Lower leg skin (tissue), 4 donors: Measurements from ENCODE around the gene SIAH3. TPM values are rescaled to one million over a fixed set of nuclear protein-coding genes. Genes with fewer than 3 reads are reported as not detected.
"Not testable (repeated sequence)": the region's sequence is repeated elsewhere in the genome, so short reads cannot be mapped to it uniquely, and the experiment has no call there.

Experiments
- DNase-seq, 2 donors: peaks; one replicate each; pipeline ENCODE4 v3.0.0-alpha.2; 2019; ENCODE audit warnings: low spot score in 2 of 2
- H3K4me3 ChIP-seq: fragments of 200-600 bp; sonication (generic); 2 replicates; pipeline ENCODE4 v1.5.1; 2017; ENCODE audit warnings: mild to moderate bottlenecking, low read depth; ENCODE audit not compliant: poor library complexity, severe bottlenecking
- CTCF ChIP-seq, 3 donors: fragments of 450-650 bp; IDR thresholded peaks; one replicate each; pipeline ENCODE4 v1.5.1; 2016; ENCODE audit warnings: antibody characterized with exemption in 3 of 3, mild to moderate bottlenecking in 3 of 3, moderate library complexity in 2 of 3
- POLR2A ChIP-seq, 2 donors: fragments of 450-650 bp; IDR thresholded peaks; one replicate each; pipeline ENCODE4 v1.6.1; 2016 to 2017; ENCODE audit warnings: antibody characterized with exemption in 2 of 2, mild to moderate bottlenecking in 1 of 2, moderate library complexity in 1 of 2
- WGBS, 2 donors: methylation state at CpG; one replicate each; pipeline ENCODE4 v1.1.5; 2018; 5-methylcytosine and 5-hydroxymethylcytosine counted together
- intact Hi-C: fragments of 100-400 bp; cut with DNase I; formaldehyde crosslinking; loops from one replicate; pipeline ENCODE4 v1.15.0; 2023; ENCODE audit warnings: low total_unique reads
- total RNA-seq, 4 donors: library from RNA; depleted of rRNA; stranded (reverse); fragments of >200 nt; gene quantifications; one replicate each; pipeline ENCODE4 v1.1.0, GENCODE V29; 2016

Gene SIAH3
- total RNA-seq, 4 donors from 2014 or later = 0.02 to 0.21 (median 0.05) TPM

GRCh38 chr13:45768656-45769479 lies 82.7 kb downstream of the SIAH3 start:
- intact Hi-C loops = no loop called here
- H3K4me3 ChIP-seq = no peak overlapping the region
- DNase-seq = no peak
- no peak for TF ChIP-seq POLR2A (IDR thresholded peaks at IDR 0.05)
- no peak for TF ChIP-seq CTCF (IDR thresholded peaks at IDR 0.05)
- WGBS, 2 donors = 50 to 56% methylated on average over 4 of the region's 4 CpGs

- TF ChIP-seq CTCF (IDR thresholded peaks at IDR 0.05) (no peak), POLR2A (IDR thresholded peaks at IDR 0.05) (no peak)
- intact Hi-C loops = no loop called here
- 77 to 83% methylated on average over 4 of the region's 4 CpGs for WGBS, 2 donors
- no peak overlapping the region for H3K4me3 ChIP-seq
- DNase-seq = no peak
Observed at GRCh38 chr13:45765464-45765863, 86.1 kb downstream of the SIAH3 start.

- no peak for DNase-seq
- intact Hi-C loops = no loop called here
- H3K4me3 ChIP-seq = no peak overlapping the region
- no peak for TF ChIP-seq POLR2A (IDR thresholded peaks at IDR 0.05)
- no peak for TF ChIP-seq CTCF (IDR thresholded peaks at IDR 0.05)
- 79 to 85% methylated on average over 4 of the region's 4 CpGs for WGBS, 2 donors
Observed at GRCh38 chr13:45763419-45763818, 88.1 kb downstream of the SIAH3 start.

GRCh38 chr13:45757589-45757988 lies 94.0 kb downstream of the SIAH3 start:
- WGBS, 2 donors = 77 to 85% methylated on average over 3 of the region's 3 CpGs
- not testable (repeated sequence) for DNase-seq

GRCh38 chr13:45756498-45756897 lies 95.1 kb downstream of the SIAH3 start:
- WGBS, 2 donors = 90 to 100% methylated on average over 1 of the region's 1 CpG
- H3K4me3 ChIP-seq, DNase-seq, intact Hi-C loops: not testable (repeated sequence)

More at GRCh38 chr13:45757589-45757988, 94.0 kb downstream of the SIAH3 start:
- H3K4me3 ChIP-seq, intact Hi-C loops: not testable (repeated sequence)

- 56 to 66% methylated on average over 1 of the region's 1 CpG for WGBS, 2 donors
- H3K4me3 ChIP-seq = no peak overlapping the region
- intact Hi-C loops = no loop called here
- DNase-seq = no peak
- TF ChIP-seq CTCF (IDR thresholded peaks at IDR 0.05) (no peak), POLR2A (IDR thresholded peaks at IDR 0.05) (no peak)
Observed at GRCh38 chr13:45752510-45752909, 99.0 kb downstream of the SIAH3 start.

GRCh38 chr13:45751885-45752284 lies 99.7 kb downstream of the SIAH3 start:
- intact Hi-C loops = no loop called here
- TF ChIP-seq POLR2A (IDR thresholded peaks at IDR 0.05) = no peak
- no peak for TF ChIP-seq CTCF (IDR thresholded peaks at IDR 0.05)
- no peak for DNase-seq

More at GRCh38 chr13:45751885-45752284, 99.7 kb downstream of the SIAH3 start:
- H3K4me3 ChIP-seq = no peak overlapping the region
